Activated CD4-positive, alpha-beta T cell treated with anti-CD3 and anti-CD28 coated beads, Interleukin-2, amount 10 ng/mL, durations not matched to agents 24 days and 14 days (primary cell): ENCODE data around the gene CCDC57. TPM values are rescaled to one million over a fixed set of nuclear protein-coding genes. Genes with fewer than 3 reads are reported as not detected.
A peak's percentile ranks its signal among the peaks of the same experiment; 100 is the strongest.
"Not testable (repeated sequence)": the region's sequence is repeated elsewhere in the genome, so short reads cannot be mapped to it uniquely, and the experiment has no call there.

Experiments
- DNase-seq: peaks from one replicate; pipeline ENCODE4 v3.0.0; 2022
- H3K27ac Mint-ChIP-seq: one replicate; pipeline ENCODE4 v1.8.0; 2022; ENCODE audit warnings: mild to moderate bottlenecking, mixed read lengths
- H3K27me3 Mint-ChIP-seq: one replicate; pipeline ENCODE4 v1.8.0; 2022; ENCODE audit warnings: mixed read lengths
- H3K36me3 Mint-ChIP-seq: one replicate; pipeline ENCODE4 v1.8.0; 2022; ENCODE audit warnings: low read depth, mild to moderate bottlenecking, mixed read lengths
- H3K4me1 Mint-ChIP-seq: one replicate; pipeline ENCODE4 v1.8.0; 2021; ENCODE audit warnings: mixed read lengths
- H3K4me3 Mint-ChIP-seq: one replicate; pipeline ENCODE4 v1.8.0; 2022; ENCODE audit warnings: mild to moderate bottlenecking, moderate library complexity, mixed read lengths
- H3K9me3 Mint-ChIP-seq: one replicate; pipeline ENCODE4 v1.8.0; 2021; ENCODE audit warnings: mixed read lengths
- intact Hi-C: fragments of 100-400 bp; cut with micrococcal nuclease; formaldehyde crosslinking; loops from one replicate; pipeline ENCODE4 v1.15.1; 2023
- total RNA-seq: library from RNA; stranded (reverse); gene quantifications from 2 replicates; pipeline ENCODE4 v1.2.3, GENCODE V29; 2022

CCDC57 gene
- total RNA-seq, 1 donor from 2014 or later: 58.4 TPM

GRCh38 chr17:82138511-82138992 is 74.1 kb downstream of the CCDC57 start:
- H3K9me3 Mint-ChIP-seq: no peaks in the 10 kb centered on the region
- H3K27me3 Mint-ChIP-seq: no peaks in the 10 kb centered on the region
- no peak overlapping the region for H3K4me3 Mint-ChIP-seq
- intact Hi-C loops: no loop called here
- no peak for DNase-seq
- no peaks in the 10 kb centered on the region for H3K4me1 Mint-ChIP-seq
- no peak overlapping the region for H3K27ac Mint-ChIP-seq
- no peaks in the 10 kb centered on the region for H3K36me3 Mint-ChIP-seq

- H3K36me3 Mint-ChIP-seq: no peaks in the 10 kb centered on the region
- no peaks in the 10 kb centered on the region for H3K9me3 Mint-ChIP-seq
- no peaks in the 10 kb centered on the region for H3K27me3 Mint-ChIP-seq
- DNase-seq: no peak
- H3K27ac Mint-ChIP-seq: no peak overlapping the region
- H3K4me3 Mint-ChIP-seq: no peak overlapping the region
- no peaks in the 10 kb centered on the region for H3K4me1 Mint-ChIP-seq
- intact Hi-C loops: no loop called here
Observed at GRCh38 chr17:82134101-82134500, 78.5 kb downstream of the CCDC57 start.

GRCh38 chr17:82133166-82133953 is 79.3 kb downstream of the CCDC57 start:
- intact Hi-C loops: not testable (repeated sequence)

GRCh38 chr17:82129095-82129494 is 83.5 kb downstream of the CCDC57 start:
- no peak overlapping the region for H3K27ac Mint-ChIP-seq
- H3K4me3 Mint-ChIP-seq: no peak overlapping the region
- H3K27me3 Mint-ChIP-seq: no peaks in the 10 kb centered on the region
- intact Hi-C loops: loop anchor here (10.0 kb wide), 1 partner anchor 246 kb away; the partner anchor contains the start of gene UTS2R
- H3K36me3 Mint-ChIP-seq: peaks cover 5% of the 10 kb centered on the region
- H3K4me1 Mint-ChIP-seq: peaks cover 27% of the 10 kb centered on the region
- no peak for DNase-seq
- no peaks in the 10 kb centered on the region for H3K9me3 Mint-ChIP-seq

More at GRCh38 chr17:82133166-82133953, 79.3 kb downstream of the CCDC57 start:
- not testable (repeated sequence) for H3K27me3 Mint-ChIP-seq, H3K4me1 Mint-ChIP-seq, DNase-seq, H3K36me3 Mint-ChIP-seq, H3K4me3 Mint-ChIP-seq, H3K9me3 Mint-ChIP-seq, H3K27ac Mint-ChIP-seq

- Mint-ChIP-seq H3K36me3 (peaks cover 6% of the 10 kb centered on the region), H3K27ac (no peak overlapping the region), H3K27me3 (no peaks in the 10 kb centered on the region), H3K4me3 (no peak overlapping the region), H3K9me3 (no peaks in the 10 kb centered on the region), H3K4me1 (peaks cover 27% of the 10 kb centered on the region)
- DNase-seq: no peak
- intact Hi-C loops: loop anchor here (10.0 kb wide), 1 partner anchor 247 kb away; the partner anchor contains the start of gene UTS2R
Observed at GRCh38 chr17:82128287-82128686, 84.4 kb downstream of the CCDC57 start.

- peaks cover 9% of the 10 kb centered on the region for H3K36me3 Mint-ChIP-seq
- peak overlapping the region; percentile 78 for H3K4me3 Mint-ChIP-seq
- H3K27ac Mint-ChIP-seq: peak overlapping the region; percentile 34
- no peaks in the 10 kb centered on the region for H3K9me3 Mint-ChIP-seq
- intact Hi-C loops: loop anchor here (10.0 kb wide), 1 partner anchor 247 kb away; the partner anchor contains the start of gene UTS2R
- H3K4me1 Mint-ChIP-seq: peaks cover 28% of the 10 kb centered on the region
- H3K27me3 Mint-ChIP-seq: no peaks in the 10 kb centered on the region
- no peak for DNase-seq
Observed at GRCh38 chr17:82127704-82128103, 84.9 kb downstream of the CCDC57 start.

- H3K9me3 Mint-ChIP-seq: no peaks in the 10 kb centered on the region
- no peak for DNase-seq
- intact Hi-C loops: loop anchor here (10.0 kb wide), 1 partner anchor 248 kb away; the partner anchor contains the start of gene UTS2R
- peaks cover 30% of the 10 kb centered on the region for H3K4me1 Mint-ChIP-seq
- peak overlapping the region; percentile 89 for H3K27ac Mint-ChIP-seq
- H3K4me3 Mint-ChIP-seq: peak overlapping the region; percentile 78
- no peaks in the 10 kb centered on the region for H3K27me3 Mint-ChIP-seq
- peaks cover 10% of the 10 kb centered on the region for H3K36me3 Mint-ChIP-seq
Observed at GRCh38 chr17:82127315-82127595, 85.4 kb downstream of the CCDC57 start.

GRCh38 chr17:82126556-82127314 is 85.9 kb downstream of the CCDC57 start:
- Mint-ChIP-seq H3K4me3 (peak overlapping the region; percentile 78), H3K27me3 (no peaks in the 10 kb centered on the region), H3K4me1 (peaks cover 34% of the 10 kb centered on the region), H3K36me3 (peaks cover 10% of the 10 kb centered on the region), H3K9me3 (no peaks in the 10 kb centered on the region), H3K27ac (peak overlapping the region; percentile 89)
- DNase-seq: peak; percentile 94
- intact Hi-C loops: loop anchor here (10.0 kb wide), 1 partner anchor 248 kb away; the partner anchor contains the start of gene UTS2R

GRCh38 chr17:82124101-82124500 is 88.5 kb downstream of the CCDC57 start:
- Mint-ChIP-seq H3K36me3 (peaks cover 10% of the 10 kb centered on the region), H3K27ac (no peak overlapping the region), H3K9me3 (no peaks in the 10 kb centered on the region), H3K4me1 (peaks cover 48% of the 10 kb centered on the region), H3K27me3 (no peaks in the 10 kb centered on the region), H3K4me3 (no peak overlapping the region)
- intact Hi-C loops: loop anchor here (10.0 kb wide), 1 partner anchor 251 kb away; the partner anchor contains the start of gene UTS2R
- no peak for DNase-seq

GRCh38 chr17:82121660-82122629 is 90.7 kb downstream of the CCDC57 start:
- Mint-ChIP-seq H3K27me3 (no peaks in the 10 kb centered on the region), H3K4me3 (peak overlapping the region; percentile 41), H3K27ac (peak overlapping the region; percentile 43), H3K36me3 (peaks cover 10% of the 10 kb centered on the region), H3K9me3 (no peaks in the 10 kb centered on the region), H3K4me1 (peaks cover 39% of the 10 kb centered on the region)
- no peak for DNase-seq
- intact Hi-C loops: loop anchor here (10.0 kb wide), 1 partner anchor 253 kb away; the partner anchor contains the start of gene UTS2R

- no peaks in the 10 kb centered on the region for H3K9me3 Mint-ChIP-seq
- H3K4me1 Mint-ChIP-seq: peaks cover 32% of the 10 kb centered on the region
- intact Hi-C loops: loop anchor here (10.0 kb wide), 1 partner anchor 254 kb away; the partner anchor contains the start of gene UTS2R
- H3K36me3 Mint-ChIP-seq: peaks cover 10% of the 10 kb centered on the region
- H3K27ac Mint-ChIP-seq: no peak overlapping the region
- no peaks in the 10 kb centered on the region for H3K27me3 Mint-ChIP-seq
- no peak overlapping the region for H3K4me3 Mint-ChIP-seq
- no peak for DNase-seq
Observed at GRCh38 chr17:82121246-82121645, 91.4 kb downstream of the CCDC57 start.

- H3K27ac Mint-ChIP-seq: peak overlapping the region; percentile 45
- intact Hi-C loops: loop anchor here (10.0 kb wide), 1 partner anchor 255 kb away; the partner anchor contains the start of gene UTS2R
- peak; percentile 78 for DNase-seq
- H3K4me3 Mint-ChIP-seq: no peak overlapping the region
- H3K9me3 Mint-ChIP-seq: no peaks in the 10 kb centered on the region
- peaks cover 10% of the 10 kb centered on the region for H3K36me3 Mint-ChIP-seq
- H3K4me1 Mint-ChIP-seq: peaks cover 24% of the 10 kb centered on the region
- H3K27me3 Mint-ChIP-seq: no peaks in the 10 kb centered on the region
Observed at GRCh38 chr17:82120148-82120547, 92.5 kb downstream of the CCDC57 start.

- no peak overlapping the region for H3K4me3 Mint-ChIP-seq
- no peaks in the 10 kb centered on the region for H3K27me3 Mint-ChIP-seq
- peaks cover 21% of the 10 kb centered on the region for H3K4me1 Mint-ChIP-seq
Observed at GRCh38 chr17:82118815-82119380, 93.7 kb downstream of the CCDC57 start.

More at GRCh38 chr17:82118815-82119380, 93.7 kb downstream of the CCDC57 start:
- DNase-seq: no peak
- H3K27ac Mint-ChIP-seq: no peak overlapping the region
- no peaks in the 10 kb centered on the region for H3K9me3 Mint-ChIP-seq
- peaks cover 6% of the 10 kb centered on the region for H3K36me3 Mint-ChIP-seq
- intact Hi-C loops: no loop called here
